NCI-H2107 (cell line): ENCODE results near the gene SLCO1B3.

Source experiments
- DNase-seq: peaks from one replicate; lab custom pipeline; 2025; lab: John Stamatoyannopoulos, UW

SLCO1B3 gene

DNA sequence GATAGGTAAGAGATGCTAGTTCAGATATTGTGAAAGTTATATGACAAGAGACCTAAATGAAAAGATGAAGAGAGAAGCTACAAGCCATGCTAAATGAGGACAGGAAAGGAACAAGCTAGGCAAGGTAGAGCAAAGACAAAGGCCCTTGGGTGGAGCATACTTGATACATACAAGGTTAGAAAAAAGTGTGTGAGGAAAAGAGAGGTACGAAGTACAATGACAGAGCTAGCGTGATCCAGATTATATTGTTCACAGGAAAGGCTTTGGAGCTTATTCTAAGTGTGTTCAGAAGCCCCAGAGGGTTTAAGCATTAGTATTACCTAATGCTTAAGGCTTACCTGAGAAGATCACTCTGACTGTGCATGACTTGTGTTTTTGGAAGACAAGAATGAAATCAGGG lies 75.0 kb downstream of the SLCO1B3 start:
- no peak for DNase-seq

DNA sequence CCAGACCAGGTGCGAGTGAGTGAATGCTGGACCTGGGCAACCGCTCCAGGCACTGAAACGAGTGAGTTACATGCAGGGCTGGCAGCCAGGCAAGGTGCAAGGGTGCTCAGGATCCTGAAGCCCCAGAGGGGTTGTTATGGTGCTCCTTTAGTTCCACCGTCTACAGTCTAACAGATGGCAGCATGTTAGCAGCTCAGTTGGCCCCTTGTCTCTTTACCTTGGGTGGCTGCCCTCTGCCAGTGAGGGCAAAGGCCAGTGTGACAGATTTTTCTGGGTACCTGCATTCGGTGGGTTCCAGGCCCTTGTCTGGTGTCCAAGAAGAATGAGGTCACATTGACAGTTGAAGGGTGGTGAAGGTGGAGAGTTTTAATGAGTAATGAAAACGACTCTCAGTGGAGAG lies 106.8 kb downstream of the SLCO1B3 start:
- DNase-seq = no peak

DNA sequence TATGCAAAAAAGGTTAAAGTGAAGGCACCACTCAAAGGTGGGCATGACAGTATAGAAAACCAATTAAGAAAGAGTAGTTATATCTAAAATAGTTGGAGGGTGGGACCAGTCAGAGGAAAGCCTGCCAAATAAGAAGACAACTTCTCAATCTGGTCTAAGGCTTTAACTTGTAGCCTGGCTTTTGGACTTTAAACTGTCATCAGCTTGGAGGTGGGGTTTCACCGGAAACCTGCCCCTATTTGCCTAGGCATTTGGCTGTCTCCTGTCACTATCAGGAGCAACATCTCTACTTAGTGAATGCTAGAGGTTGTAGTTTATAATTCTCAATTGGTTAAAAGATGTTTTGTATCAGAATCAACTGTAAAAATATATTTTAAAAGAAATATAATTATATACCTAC lies 107.3 kb downstream of the SLCO1B3 start:
- no peak for DNase-seq

DNA sequence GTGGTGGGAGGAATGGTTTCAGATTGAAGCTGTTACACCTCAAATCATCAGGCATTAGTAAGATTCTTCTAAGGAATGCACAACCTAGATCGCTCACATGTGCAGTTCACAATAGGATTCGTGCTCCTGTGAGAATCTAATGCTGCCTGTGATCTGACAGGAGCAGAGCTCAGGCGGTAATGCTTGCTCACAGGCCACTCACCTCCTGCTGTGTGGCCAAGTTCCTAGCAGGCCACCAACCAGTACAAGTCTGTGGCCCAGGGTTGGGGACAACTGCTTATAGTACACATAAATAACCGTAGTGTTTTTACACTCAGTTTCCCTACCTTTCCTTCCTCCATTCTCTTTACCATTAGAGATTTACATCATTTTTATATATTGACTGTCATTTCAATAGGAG lies 121.4 kb downstream of the SLCO1B3 start:
- DNase-seq = no peak

DNA sequence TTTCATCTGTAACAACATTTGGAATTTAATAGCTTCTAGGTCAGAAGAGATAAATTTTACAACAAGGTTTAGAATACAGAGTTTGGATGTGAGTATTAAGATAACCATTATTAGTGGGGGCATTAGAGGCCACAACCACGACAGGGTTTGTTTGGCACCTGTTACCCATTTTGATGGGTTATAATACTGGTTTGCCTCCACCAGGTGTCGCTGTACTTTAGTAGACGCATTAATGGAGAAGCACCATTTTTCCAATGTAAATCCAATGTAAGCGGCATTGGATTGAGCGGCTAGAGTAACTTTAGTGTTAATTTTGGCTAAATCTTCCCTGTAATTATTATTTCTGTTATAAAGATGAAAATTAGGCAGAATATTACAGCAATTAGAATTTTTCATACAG lies 136.2 kb downstream of the SLCO1B3 start:
- peak; percentile 8 for DNase-seq

DNA sequence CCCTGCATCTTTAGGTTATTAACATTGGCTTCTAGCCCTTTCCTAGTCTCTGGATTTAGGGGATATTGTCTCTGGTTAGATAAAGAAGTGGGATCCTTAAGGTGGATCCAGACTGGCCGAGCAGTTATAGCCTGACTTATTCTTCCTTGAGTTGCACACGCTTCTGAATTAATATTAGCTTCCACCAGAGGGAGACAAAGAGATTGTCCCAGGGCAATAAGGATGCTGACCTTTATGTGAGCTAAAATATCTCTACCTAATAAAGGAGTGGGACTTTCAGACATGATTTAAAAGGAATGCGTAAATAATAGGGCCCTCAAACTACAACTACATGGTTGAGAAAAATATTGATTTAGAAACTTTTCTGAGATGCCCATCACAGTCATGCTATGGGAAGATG lies 139.7 kb downstream of the SLCO1B3 start:
- peak; percentile 8 for DNase-seq

DNA sequence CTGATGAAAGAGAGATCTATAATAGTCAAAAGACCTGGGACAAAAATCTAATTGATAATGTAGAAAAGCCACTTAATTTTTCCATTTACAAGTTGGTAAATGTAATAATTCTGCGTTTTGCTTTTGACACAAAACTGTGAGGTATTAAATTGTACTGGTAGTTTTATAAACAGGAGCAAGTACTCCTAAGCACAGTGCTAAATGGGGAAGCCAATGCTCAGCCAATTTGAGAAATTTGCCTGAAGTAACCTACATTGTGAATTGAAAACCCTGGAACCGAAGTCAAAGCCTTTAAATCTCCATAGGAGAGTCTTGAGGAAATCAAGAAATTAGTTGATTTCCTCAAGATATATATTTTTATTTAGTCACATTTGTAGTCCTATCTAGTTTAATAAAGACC lies 152.8 kb downstream of the SLCO1B3 start:
- no peak for DNase-seq

DNA sequence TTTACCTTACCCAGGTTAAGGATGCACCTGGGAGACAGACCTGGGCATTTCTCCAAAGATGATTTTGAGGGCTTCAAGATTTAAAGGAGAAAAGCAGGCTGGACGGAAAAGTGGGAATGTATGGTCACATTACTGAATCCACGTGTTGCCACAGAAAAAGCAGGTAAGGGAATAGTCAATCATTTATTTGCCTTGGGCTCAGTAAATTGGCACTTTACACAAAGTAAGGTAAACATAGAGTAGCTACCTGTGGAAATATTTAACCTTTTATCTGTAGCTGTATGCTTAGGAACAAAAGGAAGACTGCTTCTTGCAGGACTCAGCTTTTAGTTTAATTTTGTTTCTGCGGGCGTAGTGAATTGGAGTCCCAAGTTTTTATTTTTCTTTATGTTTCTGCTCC lies 153.3 kb downstream of the SLCO1B3 start:
- no peak for DNase-seq
